ENCODE results near the gene NPFFR1.
"Not testable (repeated sequence)": the region's sequence is repeated elsewhere in the genome, so short reads cannot be mapped to it uniquely, and the experiment has no call there.

Gene NPFFR1

DNA sequence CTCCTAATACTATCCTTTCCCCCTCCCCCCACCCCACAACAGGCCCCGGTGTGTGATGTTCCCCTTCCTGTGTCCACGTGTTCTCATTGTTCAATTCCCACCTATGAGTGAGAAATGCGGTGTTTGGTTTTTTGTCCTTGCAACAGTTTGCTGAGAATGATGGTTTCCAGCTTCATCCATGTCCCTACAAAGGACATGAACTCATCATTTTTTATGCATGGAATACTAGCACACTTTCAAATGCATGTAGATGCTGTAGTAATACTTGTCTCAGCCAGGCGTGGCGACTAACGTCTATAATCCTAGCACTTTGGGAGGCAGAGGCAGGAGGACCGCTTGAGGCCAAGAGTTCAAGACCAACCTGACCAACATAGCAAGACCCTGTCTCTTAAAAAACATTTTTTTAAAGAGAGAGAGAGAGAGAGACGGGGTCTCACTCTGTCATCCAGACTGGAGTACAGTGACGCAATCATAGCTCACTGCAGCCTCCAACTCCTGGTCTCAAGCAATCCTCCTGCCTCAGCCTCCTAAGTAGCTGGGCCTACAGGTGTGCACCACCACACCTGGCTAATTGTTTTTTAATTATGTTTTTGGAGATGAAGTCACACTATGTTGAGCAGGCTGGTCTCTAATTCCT lies 60.9 kb downstream of the NPFFR1 start:
- not testable (repeated sequence) for DNase-seq

DNA sequence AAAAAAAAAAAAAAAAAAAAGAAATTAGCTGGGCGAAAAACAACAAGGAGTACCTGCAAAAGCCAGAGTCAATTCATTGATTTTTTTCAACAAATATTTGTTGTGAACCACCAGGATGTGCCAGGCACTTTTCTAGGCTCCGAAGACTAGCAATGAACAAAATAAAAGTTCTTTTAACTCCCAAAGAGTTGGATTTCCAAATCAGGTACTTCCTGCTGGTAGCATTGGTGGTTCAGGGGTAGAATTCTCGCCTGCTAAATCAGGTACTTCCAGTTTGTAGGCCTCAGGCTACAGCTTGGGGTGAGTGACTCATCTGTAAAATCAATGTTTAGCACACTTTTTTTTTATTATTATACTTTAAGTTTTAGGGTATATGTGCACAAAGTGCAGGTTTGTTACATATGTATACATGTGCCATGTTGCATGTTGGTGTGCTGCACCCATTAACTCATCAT lies 61.4 kb downstream of the NPFFR1 start:
- no peak for DNase-seq

DNA sequence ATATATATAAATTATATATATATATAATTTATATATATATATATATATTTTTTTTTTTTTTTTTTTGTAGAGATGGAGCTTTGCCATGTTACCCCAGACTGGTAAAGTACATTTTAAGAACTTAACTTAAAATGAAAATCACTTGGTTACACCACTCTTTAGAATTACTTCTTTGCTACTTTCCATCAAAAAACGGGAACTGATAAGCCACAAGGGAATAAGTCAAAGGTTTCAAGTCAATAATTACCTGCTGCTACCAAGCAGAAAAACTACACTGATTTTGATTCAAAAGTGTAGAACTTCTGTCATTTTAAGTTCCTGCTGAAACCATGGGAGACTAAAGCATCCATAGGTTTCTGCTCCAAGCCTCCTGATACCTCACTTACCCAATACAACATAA lies 62.8 kb downstream of the NPFFR1 start:
- DNase-seq, result no peak

DNA sequence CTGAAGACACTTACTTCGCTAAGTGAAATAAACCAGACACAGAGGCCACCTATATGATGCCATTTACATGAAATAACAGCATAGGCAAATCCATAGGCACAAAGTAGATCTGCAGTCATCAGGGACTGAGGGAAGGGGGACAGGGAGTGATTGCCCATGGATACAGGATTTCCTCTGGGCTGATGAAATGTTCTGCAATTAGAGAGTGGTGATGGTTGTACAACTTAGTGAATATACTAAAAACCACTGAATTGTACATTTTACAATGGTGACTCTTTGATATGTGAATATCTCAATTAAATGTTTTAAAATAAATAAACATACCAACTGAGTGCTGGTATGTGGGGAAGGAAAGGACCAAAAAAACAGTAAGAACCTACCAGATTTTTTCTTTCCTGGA lies 70.9 kb downstream of the NPFFR1 start:
- DNase-seq, result no peak

DNA sequence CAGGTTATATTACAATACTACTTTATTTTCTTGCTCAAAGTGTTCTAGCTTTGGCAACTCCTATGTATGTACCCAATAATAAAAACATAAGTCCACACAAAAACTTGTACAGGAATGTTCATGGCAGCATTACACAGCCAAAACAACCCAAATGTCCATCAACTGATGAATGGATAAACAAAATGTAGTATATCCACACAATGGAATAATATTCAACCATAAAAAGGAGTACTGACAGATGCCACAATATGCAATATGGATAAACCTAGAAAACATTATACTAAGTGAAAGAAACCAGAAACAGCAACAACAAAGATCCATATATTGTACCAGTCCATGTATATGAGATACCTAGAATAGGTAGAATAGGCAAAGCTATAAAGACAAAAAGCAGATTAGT lies 71.5 kb downstream of the NPFFR1 start:
- no peak for DNase-seq

DNA sequence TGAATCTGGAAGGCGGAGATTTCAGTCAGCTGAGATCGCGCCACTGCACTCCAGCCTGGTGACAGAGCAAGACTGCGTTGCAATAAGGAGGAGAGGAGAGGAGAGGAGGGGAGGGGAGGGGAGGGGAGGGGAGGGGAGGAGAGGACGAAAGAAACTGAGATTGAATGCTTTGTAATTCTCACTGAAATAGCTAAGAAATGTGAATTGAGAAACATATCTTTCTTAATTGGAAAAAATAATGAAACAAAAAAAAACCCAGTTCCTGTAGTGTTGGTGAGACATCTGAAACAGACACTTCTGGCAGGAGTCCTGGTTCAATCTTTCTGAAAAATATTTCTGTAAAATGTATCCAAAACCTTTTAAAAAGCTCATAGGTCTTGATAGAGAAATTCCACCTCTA lies 77.0 kb downstream of the NPFFR1 start:
- no peak for DNase-seq

DNA sequence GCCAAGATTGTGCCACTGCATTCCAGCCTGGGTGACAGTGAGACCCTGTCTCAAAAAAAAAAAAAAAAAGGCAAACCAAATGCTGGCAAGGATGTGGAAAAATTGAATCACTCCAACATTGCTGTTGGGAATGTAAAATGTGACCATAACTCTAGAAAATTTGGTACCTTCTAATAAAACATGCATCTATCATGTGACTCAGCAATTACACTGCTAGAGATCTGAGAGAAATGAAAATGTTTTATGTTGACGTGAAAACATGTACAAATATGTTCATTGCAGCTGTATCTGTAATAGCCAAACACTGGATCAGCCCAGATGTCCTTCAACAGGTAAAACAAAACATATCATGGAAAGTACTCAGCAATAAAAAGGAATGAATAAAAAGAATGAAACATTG lies 82.7 kb downstream of the NPFFR1 start:
- no peak for DNase-seq

DNA sequence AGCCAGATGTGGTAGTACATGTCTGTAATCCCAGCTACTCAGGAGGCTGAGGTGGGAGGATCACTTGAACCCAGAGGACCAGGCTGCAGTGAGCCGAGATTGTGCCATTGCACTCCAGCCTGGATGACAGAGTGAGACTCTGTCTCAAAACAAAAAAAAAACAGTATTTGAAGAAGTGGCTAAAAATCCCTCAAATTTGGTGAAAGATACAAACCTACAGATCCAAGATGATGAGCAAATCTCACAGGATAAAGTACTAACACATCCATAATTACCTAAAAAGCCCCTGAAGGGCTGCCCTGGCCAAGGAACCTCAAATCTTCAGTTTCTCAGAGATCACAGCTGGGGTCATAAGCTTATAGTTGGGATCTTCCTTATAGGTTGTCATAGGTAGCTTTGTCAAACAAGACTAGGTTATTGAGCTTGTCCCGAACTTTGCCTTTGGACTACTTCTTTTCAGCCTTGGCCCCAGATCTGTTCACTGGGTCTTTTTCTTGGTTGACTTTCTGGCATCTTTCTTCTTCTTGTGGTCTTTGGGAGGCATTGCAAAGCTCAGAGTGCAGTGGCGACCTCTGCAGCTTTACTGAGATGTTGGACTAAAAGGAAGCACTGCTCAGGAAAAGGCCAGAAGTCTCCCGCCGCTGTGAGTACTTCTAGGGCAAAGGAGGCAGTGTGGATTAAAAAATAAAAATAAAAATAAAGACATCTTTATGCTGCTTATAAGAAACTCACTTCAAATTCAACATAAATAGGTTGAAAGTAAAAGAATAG lies 84.9 kb downstream of the NPFFR1 start:
- no peak for DNase-seq

Measured in KG1 (cell line).